ENCODE results near the gene FAM83E.
"Not testable (repeated sequence)": the region's sequence is repeated elsewhere in the genome, so short reads cannot be mapped to it uniquely, and the experiment has no call there.

FAM83E gene

GRCh38 chr19:48611872-48612271 lies 3.0 kb downstream of the FAM83E start:
- no peak for DNase-seq (ENCODE audit: low spot score)

DNA sequence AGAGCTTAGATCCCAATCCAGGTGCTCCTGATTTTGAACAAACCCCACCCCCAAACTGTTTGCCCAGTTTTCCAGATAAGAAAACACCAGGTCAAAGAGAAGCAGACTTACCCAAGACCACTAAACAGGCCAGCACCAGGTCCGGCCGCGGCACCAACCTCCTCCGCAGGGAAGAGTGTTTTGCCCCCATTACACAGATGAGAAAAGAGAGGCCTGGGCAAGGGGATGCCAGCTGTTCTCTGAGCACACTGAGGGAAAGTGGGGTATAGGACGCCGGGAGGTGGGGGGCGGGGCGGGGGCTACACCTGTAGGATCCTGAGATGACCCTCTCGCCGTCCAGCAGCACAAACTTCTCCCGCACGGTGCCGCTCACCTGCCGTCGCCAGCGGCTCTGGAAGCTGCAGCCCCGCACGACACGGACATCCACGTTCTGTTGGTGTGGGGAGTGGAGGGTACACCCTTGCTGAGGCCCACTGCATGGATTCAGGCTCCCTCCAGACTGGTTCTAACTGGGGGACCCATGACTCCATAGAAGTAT lies 5.2 kb downstream of the FAM83E start:
- DNase-seq (ENCODE audit: low spot score): no peak

- peak; percentile 77 for DNase-seq (ENCODE audit: low spot score)
These were observed 6.0 kb downstream of the FAM83E start for GRCh38 chr19:48608798-48609263.

- no peak for DNase-seq (ENCODE audit: low spot score)
These were observed 7.5 kb downstream of the FAM83E start for GRCh38 chr19:48607359-48607755.

DNA sequence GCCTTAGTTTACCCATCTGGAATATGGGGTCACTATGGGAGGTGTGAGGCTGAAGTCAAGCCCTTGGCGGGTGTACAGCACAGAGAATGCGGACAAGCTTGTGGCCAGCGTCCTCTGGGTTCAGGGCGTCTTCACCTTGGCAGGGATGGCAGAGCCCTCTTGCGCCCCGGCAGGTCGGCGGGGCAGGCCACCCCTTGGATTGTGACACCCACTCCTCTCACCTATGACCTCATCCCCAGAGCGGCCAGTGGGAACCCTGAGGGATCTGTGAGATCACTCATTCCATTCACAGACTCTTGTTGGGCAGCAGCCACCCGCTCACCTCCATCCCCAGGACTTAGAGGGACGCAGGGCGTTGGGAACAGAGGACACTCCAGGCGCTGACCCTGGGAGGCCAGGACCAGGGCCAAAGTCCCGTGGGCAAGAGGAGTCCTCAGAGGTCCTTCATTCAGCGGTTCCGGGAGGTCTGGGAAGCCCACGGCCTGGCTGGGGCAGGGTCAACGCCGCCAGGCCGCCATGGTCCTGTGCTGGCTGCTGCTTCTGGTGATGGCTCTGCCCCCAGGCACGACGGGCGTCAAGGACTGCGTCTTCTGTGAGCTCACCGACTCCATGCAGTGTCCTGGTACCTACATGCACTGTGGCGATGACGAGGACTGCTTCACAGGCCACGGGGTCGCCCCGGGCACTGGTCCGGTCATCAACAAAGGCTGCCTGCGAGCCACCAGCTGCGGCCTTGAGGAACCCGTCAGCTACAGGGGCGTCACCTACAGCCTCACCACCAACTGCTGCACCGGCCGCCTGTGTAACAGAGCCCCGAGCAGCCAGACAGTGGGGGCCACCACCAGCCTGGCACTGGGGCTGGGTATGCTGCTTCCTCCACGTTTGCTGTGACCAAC lies 8.2 kb downstream of the FAM83E start, which contains the start of gene SPACA4:
Gene SPACA4 (plus strand): TSS at position 280 of the 896 bp plus-strand sequence. CDS start 237 bp downstream, at position 517.
- no peak for DNase-seq (ENCODE audit: low spot score)

DNA sequence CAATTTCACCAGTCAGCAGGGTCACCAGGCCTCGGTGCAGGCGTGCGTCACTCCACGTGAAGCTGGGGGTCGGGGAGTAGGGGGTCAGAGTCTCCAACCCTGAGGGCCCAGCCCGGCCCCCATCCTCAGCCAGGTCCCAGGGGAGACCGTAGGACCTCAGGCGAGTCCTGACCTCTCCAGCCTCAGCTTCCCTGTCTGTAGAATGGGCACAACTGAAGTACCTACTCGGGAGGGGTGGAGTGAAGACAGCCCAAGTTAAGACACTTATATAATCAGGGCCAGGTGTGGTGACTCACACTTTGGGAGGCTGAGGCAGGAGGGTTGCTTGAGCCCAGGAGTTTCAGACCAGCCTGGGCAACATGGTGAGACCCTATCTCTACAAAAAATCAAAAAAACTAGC lies 11.0 kb downstream of the FAM83E start:
- DNase-seq (ENCODE audit: low spot score): no peak

DNA sequence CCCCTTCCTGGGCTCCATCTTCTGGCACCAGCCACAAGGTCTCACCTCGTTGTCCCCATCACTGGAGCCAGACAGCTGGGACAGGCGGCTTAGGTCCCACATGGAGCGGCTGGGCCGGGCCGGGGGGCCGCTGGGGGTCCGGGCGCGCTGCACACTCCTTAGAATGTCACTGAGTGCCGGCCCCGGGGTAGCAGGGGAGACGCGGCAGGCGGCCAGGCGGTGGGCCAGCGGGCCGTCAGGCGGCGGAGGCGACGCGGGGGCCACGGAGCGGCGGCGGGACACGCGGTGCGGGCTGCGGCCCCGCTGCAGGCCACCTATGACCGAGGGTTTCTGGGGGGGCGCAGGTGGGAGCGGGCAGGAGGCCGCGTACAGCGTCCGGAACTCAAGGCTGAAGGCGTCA lies 11.4 kb downstream of the FAM83E start:
- no peak for DNase-seq (ENCODE audit: low spot score)

GRCh38 chr19:48603001-48603400 lies 11.9 kb downstream of the FAM83E start:
- DNase-seq (ENCODE audit: low spot score): no peak

- no peak for DNase-seq (ENCODE audit: low spot score)
These were observed 14.0 kb downstream of the FAM83E start for GRCh38 chr19:48600679-48601417.

- DNase-seq (ENCODE audit: low spot score): no peak
These were observed 15.7 kb downstream of the FAM83E start for GRCh38 chr19:48598996-48599700.

- no peak for DNase-seq (ENCODE audit: low spot score)
These were observed 18.0 kb downstream of the FAM83E start for GRCh38 chr19:48596679-48597465.

- no peak for DNase-seq (ENCODE audit: low spot score)
These were observed 18.6 kb downstream of the FAM83E start for GRCh38 chr19:48596237-48596636.

DNA sequence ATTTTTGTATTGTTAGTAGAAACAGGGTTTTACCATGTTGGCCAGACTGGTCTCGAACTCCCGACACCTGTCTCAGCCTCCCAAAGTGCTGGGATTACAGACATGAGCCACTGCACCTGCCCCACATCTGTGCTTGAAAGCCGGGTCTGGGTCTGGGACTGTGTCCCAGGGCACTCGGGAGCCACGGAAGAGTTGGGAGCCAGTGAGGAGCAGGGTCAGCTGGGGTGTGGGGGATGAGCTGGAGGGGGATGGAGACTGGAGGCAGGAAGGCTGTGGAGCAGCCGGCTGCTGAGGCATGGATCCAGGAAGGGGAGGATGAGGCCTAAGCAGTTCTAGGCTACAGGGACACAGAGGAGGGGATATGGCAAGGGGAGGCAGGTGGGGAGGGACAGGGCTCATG lies 19.0 kb downstream of the FAM83E start:
- no peak for DNase-seq (ENCODE audit: low spot score)

DNA sequence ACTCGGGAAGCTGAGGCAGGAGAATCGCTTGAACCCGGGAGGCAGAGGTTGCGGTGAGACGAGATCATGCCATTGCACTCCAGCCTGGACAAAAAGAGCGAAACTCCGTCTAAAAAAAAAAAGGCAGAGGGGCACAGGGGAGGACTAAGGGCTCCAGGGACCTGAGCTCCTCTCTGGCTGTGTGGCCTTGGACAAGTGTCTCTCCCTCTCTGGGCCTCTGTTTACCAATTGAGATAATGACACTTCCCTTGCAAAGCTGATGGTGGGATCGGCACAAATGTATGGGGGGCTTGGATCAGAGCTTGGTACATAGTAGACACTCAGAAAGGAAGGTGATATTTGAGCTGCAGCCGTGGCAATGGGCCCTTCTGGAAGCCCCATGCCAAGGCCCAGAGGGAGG lies 19.7 kb downstream of the FAM83E start:
- DNase-seq (ENCODE audit: low spot score): no peak

- peak; percentile 67 for DNase-seq (ENCODE audit: low spot score)
These were observed 23.9 kb downstream of the FAM83E start for GRCh38 chr19:48591021-48591420.

DNA sequence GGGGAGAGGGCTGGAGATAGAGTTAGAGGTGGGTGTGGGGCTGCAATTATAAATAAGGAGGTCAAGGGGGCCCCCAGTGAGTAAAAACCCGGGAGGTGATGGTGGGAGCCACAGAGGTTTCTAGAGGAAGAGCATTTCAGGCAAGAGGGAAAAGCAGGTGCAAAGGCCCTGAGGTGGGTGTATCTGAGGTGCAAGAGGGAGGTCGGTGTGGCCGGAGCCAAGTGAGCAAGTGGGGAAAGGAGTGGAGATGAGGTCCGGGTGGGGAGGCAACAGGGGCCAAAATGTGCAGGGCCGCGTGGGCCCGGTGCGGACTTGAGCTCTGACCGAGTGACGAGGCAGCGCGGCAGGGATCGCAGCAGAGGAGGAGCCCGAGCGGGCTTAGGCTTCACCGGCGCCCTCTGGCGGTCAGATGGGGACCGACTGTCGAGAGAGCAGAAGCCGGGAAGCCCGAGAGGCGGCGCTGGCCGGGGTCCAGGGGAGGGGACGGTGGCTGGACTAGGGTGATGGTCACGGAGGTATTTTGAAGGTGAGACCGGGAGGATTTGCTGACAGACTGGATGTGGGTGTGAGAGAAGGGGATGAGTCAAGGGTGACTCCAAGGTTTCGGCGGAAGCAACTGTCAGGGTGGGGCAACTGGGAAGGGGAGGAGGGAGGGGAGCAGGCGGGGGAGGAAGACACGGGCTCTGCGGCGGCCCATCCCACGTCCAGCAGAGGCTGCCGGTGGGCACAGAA lies 26.0 kb downstream of the FAM83E start:
- DNase-seq (ENCODE audit: low spot score): peak; percentile 93

DNA sequence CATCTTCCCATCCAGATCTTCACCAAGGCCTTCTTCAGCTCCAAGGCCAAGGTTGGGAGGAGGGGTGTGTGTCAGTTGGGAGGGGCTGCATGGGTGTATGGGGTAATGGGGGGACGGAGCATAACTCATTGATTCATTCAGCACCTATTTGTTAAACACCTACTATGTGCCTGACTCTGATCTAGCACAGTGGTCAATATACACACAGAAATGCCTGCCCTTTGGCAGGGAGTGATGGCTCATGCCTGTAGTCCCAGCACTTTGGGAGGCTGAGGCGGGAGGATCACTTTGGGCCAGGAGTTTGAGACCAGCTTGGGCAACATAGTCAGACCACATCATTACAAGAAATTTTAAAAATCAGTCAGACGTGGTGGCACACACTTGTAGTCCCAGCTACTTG lies 27.5 kb downstream of the FAM83E start:
- no peak for DNase-seq (ENCODE audit: low spot score)

DNA sequence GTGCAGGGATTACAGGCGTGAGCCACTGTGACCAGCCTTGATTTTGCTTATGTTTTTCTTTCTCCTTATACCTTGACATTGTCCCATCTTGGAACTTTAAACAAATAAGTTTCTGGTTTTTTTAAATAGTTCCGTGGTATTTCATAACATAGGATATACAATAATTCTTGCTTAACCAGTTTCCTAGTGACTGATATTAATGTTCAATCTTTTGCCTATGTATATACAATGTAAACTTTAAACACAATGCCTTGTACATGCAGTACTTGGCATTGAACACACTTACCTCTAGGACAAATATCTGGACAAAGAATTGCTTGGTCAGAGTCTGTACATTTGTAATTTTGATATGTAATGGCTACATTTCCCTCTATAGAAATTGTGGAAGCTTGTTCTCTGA lies 32.7 kb downstream of the FAM83E start:
- DNase-seq (ENCODE audit: low spot score): no peak

DNA sequence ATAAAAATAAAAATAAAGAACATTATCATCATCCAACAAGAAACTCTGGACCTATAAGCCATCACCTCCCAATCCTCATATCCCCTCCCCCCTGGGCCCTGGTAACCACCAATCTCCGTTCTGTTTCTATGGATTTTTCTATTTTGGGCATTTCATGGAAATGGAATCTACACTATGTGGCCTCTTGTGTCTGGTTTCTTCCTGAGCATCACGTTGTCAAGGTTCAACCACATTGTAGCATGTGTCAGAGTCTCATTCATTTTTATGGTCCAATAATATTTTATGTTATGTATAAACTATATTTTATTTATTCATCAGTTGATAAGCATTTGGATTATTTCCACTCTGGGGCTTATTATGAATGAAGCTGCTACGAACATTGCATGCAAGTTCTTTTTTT lies 36.0 kb downstream of the FAM83E start:
- no peak for DNase-seq (ENCODE audit: low spot score)

- not testable (repeated sequence) for DNase-seq (ENCODE audit: low spot score)
These were observed 37.0 kb downstream of the FAM83E start for GRCh38 chr19:48577908-48578307.
